Neural cell (in vitro differentiated cells): ENCODE results near the gene TBC1D2. TPM values are rescaled to one million over a fixed set of nuclear protein-coding genes. Genes with fewer than 3 reads are reported as not detected.

Experiments
- H2AFZ ChIP-seq: fragments of 200-600, 300-800 bp; sonication (generic), shearing (Covaris generic); 2 replicates; pipeline ENCODE4 v1.6.0; 2014; ENCODE audit warnings: low read depth, mild to moderate bottlenecking, antibody characterized with exemption, low read length, moderate library complexity
- H3F3A ChIP-seq: fragments of 200-600 bp; shearing (Covaris generic); 2 replicates; pipeline ENCODE4 v1.6.1; 2016; ENCODE audit warnings: mild to moderate bottlenecking, moderate library complexity, mixed read lengths, antibody characterized with exemption, low read length; ENCODE audit not compliant: insufficient read depth, poor library complexity, severe bottlenecking
- H3K27ac ChIP-seq: fragments of 200-600, 300-800 bp; sonication (generic), shearing (Covaris generic); 2 replicates; pipeline ENCODE4 v1.5.1; 2014; ENCODE audit warnings: mild to moderate bottlenecking, low read length, moderate library complexity
- H3K27me3 ChIP-seq: fragments of 300-800, 200-600 bp; sonication (generic), shearing (Covaris generic); 2 replicates; pipeline ENCODE4 v1.6.0; 2014; ENCODE audit warnings: mild to moderate bottlenecking, low read depth, low read length, moderate library complexity; ENCODE audit not compliant: insufficient read depth
- H3K36me3 ChIP-seq: fragments of 300-800, 200-600 bp; sonication (generic), shearing (Covaris generic); 2 replicates; pipeline ENCODE4 v1.5.1; 2014; ENCODE audit warnings: mild to moderate bottlenecking, antibody characterized with exemption, low read length, moderate library complexity; ENCODE audit not compliant: insufficient read depth
- H3K4me2 ChIP-seq: fragments of 300-800, 200-600 bp; sonication (generic), shearing (Covaris generic); 2 replicates; pipeline ENCODE4 v1.6.0; 2014; ENCODE audit warnings: mild to moderate bottlenecking, low read length
- H3K4me3 ChIP-seq: fragments of 300-800, 200-600 bp; sonication (generic), shearing (Covaris generic); 2 replicates; pipeline ENCODE4 v1.5.1; 2014; ENCODE audit warnings: mild to moderate bottlenecking, low read length, moderate library complexity
- H3K79me2 ChIP-seq: fragments of 200-600 bp; shearing (Covaris generic); replicated peaks from 2 replicates; pipeline ENCODE4 v1.6.0; 2014; ENCODE audit warnings: mild to moderate bottlenecking, low read length, moderate library complexity; ENCODE audit not compliant: insufficient read depth
- H3K9ac ChIP-seq: fragments of 300-800, 200-600 bp; sonication (generic), shearing (Covaris generic); 2 replicates; pipeline ENCODE4 v1.6.1; 2016; ENCODE audit warnings: mild to moderate bottlenecking, low read length, mixed read lengths
- H3K9me2 ChIP-seq: fragments of 200-600 bp; shearing (Covaris generic); 2 replicates; pipeline ENCODE4 v1.6.1; 2016; ENCODE audit warnings: mild to moderate bottlenecking, low read length, mixed read lengths; ENCODE audit not compliant: insufficient read depth
- H3K9me3 ChIP-seq: fragments of 200-600, 300-800 bp; sonication (generic), shearing (Covaris generic); 2 replicates; pipeline ENCODE4 v1.6.1; 2016; ENCODE audit warnings: mild to moderate bottlenecking, mixed run types, low read length, moderate library complexity, mixed read lengths
- H4K20me1 ChIP-seq: fragments of 200-600 bp; shearing (Covaris generic); 2 replicates; pipeline ENCODE4 v1.6.1; 2016; ENCODE audit warnings: mild to moderate bottlenecking, mixed run types; ENCODE audit not compliant: insufficient read depth
- EP300 ChIP-seq: fragments of 450-650 bp; conservative IDR thresholded peaks from 2 replicates; pipeline ENCODE4 v1.6.1; 2014; ENCODE audit warnings: antibody characterized with exemption, mild to moderate bottlenecking, moderate library complexity; ENCODE audit not compliant: poor library complexity, severe bottlenecking
- EZH2 ChIP-seq: fragments of 200-600, 300-800 bp; shearing (Covaris generic), sonication (generic); IDR thresholded peaks from 2 replicates; pipeline ENCODE4 v1.6.1; 2014; ENCODE audit warnings: antibody characterized with exemption, low read length, borderline replicate concordance, mild to moderate bottlenecking; ENCODE audit not compliant: insufficient read depth, poor library complexity, severe bottlenecking
- MXI1 ChIP-seq: fragments of 450-650 bp; conservative IDR thresholded peaks from 2 replicates; pipeline ENCODE4 v1.6.1; 2014; ENCODE audit warnings: antibody characterized with exemption, mild to moderate bottlenecking; ENCODE audit not compliant: poor library complexity, severe bottlenecking
- POLR2AphosphoS5 ChIP-seq: IDR thresholded peaks from 2 replicates; pipeline ENCODE4 v1.6.1; 2012
- RAD21 ChIP-seq: fragments of 450-650 bp; conservative IDR thresholded peaks from 2 replicates; pipeline ENCODE4 v1.6.1; 2014; ENCODE audit warnings: antibody characterized with exemption, mild to moderate bottlenecking, moderate library complexity
- SMC3 ChIP-seq: fragments of 450-650 bp; conservative IDR thresholded peaks from 2 replicates; pipeline ENCODE4 v1.6.1; 2014; ENCODE audit warnings: antibody characterized with exemption, mild to moderate bottlenecking, moderate library complexity; ENCODE audit not compliant: poor library complexity
- TAF1 ChIP-seq: IDR thresholded peaks from 2 replicates; pipeline ENCODE4 v1.6.1; 2012; ENCODE audit warnings: low read depth
- polyA plus RNA-seq: library from polyadenylated mRNA; depleted of rRNA; stranded (reverse); fragments of >200 nt; gene quantifications from 2 replicates; pipeline ENCODE4 v1.2.3, GENCODE V29; 2014
- TF ChIP-seq, protein P1 (sequence below): fragments of 450-650 bp; IDR thresholded peaks from 2 replicates; pipeline ENCODE4 v1.5.1; 2014; ENCODE audit warnings: antibody characterized with exemption, mild to moderate bottlenecking, moderate library complexity; ENCODE audit not compliant: poor library complexity, severe bottlenecking
- TF ChIP-seq, protein P2 (sequence below): IDR thresholded peaks from 2 replicates; pipeline ENCODE4 v1.6.1; 2012; ENCODE audit warnings: borderline replicate concordance

TBC1D2 gene
- polyA plus RNA-seq, 1 donor from 2014 or later: 4.1 TPM

GRCh38 chr9:98154678-98155077 is 100.8 kb downstream of the TBC1D2 start:
- no peaks in the 10 kb centered on the region for H3K27me3 ChIP-seq
- no peak overlapping the region for H3K4me3 ChIP-seq
- H3K27ac ChIP-seq: no peak overlapping the region
- H3K79me2 ChIP-seq: no peaks in the 10 kb centered on the region
- no peaks in the 10 kb centered on the region for H3K9me3 ChIP-seq
- no peaks in the 10 kb centered on the region for H4K20me1 ChIP-seq
- no peaks in the 10 kb centered on the region for H3K9me2 ChIP-seq
- H3F3A ChIP-seq: no peaks in the 10 kb centered on the region
- no peak overlapping the region for H3K9ac ChIP-seq
- no peak overlapping the region for H3K4me2 ChIP-seq
- H2AFZ ChIP-seq: no peak overlapping the region
- H3K36me3 ChIP-seq: no peaks in the 10 kb centered on the region
- TF ChIP-seq, protein P1, sequence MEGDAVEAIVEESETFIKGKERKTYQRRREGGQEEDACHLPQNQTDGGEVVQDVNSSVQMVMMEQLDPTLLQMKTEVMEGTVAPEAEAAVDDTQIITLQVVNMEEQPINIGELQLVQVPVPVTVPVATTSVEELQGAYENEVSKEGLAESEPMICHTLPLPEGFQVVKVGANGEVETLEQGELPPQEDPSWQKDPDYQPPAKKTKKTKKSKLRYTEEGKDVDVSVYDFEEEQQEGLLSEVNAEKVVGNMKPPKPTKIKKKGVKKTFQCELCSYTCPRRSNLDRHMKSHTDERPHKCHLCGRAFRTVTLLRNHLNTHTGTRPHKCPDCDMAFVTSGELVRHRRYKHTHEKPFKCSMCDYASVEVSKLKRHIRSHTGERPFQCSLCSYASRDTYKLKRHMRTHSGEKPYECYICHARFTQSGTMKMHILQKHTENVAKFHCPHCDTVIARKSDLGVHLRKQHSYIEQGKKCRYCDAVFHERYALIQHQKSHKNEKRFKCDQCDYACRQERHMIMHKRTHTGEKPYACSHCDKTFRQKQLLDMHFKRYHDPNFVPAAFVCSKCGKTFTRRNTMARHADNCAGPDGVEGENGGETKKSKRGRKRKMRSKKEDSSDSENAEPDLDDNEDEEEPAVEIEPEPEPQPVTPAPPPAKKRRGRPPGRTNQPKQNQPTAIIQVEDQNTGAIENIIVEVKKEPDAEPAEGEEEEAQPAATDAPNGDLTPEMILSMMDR: no peak

- Histone ChIP-seq H3K36me3 (no peaks in the 10 kb centered on the region), H3K4me2 (no peak overlapping the region), H3K27me3 (no peaks in the 10 kb centered on the region), H3K4me3 (no peak overlapping the region), H3K9me2 (no peaks in the 10 kb centered on the region), H3K27ac (no peak overlapping the region), H4K20me1 (no peaks in the 10 kb centered on the region), H3K79me2 (no peaks in the 10 kb centered on the region), H2AFZ (no peak overlapping the region), H3K9me3 (no peaks in the 10 kb centered on the region), H3F3A (no peaks in the 10 kb centered on the region), H3K9ac (no peak overlapping the region)
- TF ChIP-seq RAD21 (no peak), EP300 (no peak), TAF1 (no peak), EZH2 (no peak), POLR2AphosphoS5 (no peak), SMC3 (no peak), MXI1 (no peak)
- TF ChIP-seq, protein P1: no peak
- TF ChIP-seq, protein P2, sequence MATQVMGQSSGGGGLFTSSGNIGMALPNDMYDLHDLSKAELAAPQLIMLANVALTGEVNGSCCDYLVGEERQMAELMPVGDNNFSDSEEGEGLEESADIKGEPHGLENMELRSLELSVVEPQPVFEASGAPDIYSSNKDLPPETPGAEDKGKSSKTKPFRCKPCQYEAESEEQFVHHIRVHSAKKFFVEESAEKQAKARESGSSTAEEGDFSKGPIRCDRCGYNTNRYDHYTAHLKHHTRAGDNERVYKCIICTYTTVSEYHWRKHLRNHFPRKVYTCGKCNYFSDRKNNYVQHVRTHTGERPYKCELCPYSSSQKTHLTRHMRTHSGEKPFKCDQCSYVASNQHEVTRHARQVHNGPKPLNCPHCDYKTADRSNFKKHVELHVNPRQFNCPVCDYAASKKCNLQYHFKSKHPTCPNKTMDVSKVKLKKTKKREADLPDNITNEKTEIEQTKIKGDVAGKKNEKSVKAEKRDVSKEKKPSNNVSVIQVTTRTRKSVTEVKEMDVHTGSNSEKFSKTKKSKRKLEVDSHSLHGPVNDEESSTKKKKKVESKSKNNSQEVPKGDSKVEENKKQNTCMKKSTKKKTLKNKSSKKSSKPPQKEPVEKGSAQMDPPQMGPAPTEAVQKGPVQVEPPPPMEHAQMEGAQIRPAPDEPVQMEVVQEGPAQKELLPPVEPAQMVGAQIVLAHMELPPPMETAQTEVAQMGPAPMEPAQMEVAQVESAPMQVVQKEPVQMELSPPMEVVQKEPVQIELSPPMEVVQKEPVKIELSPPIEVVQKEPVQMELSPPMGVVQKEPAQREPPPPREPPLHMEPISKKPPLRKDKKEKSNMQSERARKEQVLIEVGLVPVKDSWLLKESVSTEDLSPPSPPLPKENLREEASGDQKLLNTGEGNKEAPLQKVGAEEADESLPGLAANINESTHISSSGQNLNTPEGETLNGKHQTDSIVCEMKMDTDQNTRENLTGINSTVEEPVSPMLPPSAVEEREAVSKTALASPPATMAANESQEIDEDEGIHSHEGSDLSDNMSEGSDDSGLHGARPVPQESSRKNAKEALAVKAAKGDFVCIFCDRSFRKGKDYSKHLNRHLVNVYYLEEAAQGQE: no peak
Measured at GRCh38 chr9:98152526-98152925, 102.9 kb downstream of the TBC1D2 start.
